ENCODE measurements around the gene HSD17B2.

Gene HSD17B2

GRCh38 chr16:82024883-82025282 is 10.2 kb upstream of the HSD17B2 start:
- Histone ChIP-seq H3K27ac (ENCODE audit: low read depth, low read length) (no peak overlapping the region), H3K4me1 (ENCODE audit: control insufficient read depth, insufficient read depth, low read length) (no peaks in the 10 kb centered on the region), H3K4me3 (ENCODE audit: low read length) (no peak overlapping the region), H3K36me3 (ENCODE audit: control insufficient read depth, insufficient read depth, low read length) (no peaks in the 10 kb centered on the region), H3K27me3 (ENCODE audit: control insufficient read depth, insufficient read depth, low read length) (no peaks in the 10 kb centered on the region), H3K9ac (ENCODE audit: low read length) (no peak overlapping the region)

GRCh38 chr16:82027629-82028064 is 7.4 kb upstream of the HSD17B2 start:
- H3K36me3 ChIP-seq (ENCODE audit: control insufficient read depth, insufficient read depth, low read length) = no peaks in the 10 kb centered on the region
- no peak overlapping the region for H3K4me3 ChIP-seq (ENCODE audit: low read length)
- H3K27me3 ChIP-seq (ENCODE audit: control insufficient read depth, insufficient read depth, low read length) = no peaks in the 10 kb centered on the region
- no peak overlapping the region for H3K9ac ChIP-seq (ENCODE audit: low read length)
- no peak overlapping the region for H3K27ac ChIP-seq (ENCODE audit: low read depth, low read length)
- no peaks in the 10 kb centered on the region for H3K4me1 ChIP-seq (ENCODE audit: control insufficient read depth, insufficient read depth, low read length)

GRCh38 chr16:82031116-82032084 is 3.7 kb upstream of the HSD17B2 start:
- H3K4me3 ChIP-seq (ENCODE audit: low read length) = no peak overlapping the region
- no peaks in the 10 kb centered on the region for H3K36me3 ChIP-seq (ENCODE audit: control insufficient read depth, insufficient read depth, low read length)
- no peak overlapping the region for H3K27ac ChIP-seq (ENCODE audit: low read depth, low read length)
- no peak overlapping the region for H3K9ac ChIP-seq (ENCODE audit: low read length)
- H3K4me1 ChIP-seq (ENCODE audit: control insufficient read depth, insufficient read depth, low read length) = no peaks in the 10 kb centered on the region
- no peaks in the 10 kb centered on the region for H3K27me3 ChIP-seq (ENCODE audit: control insufficient read depth, insufficient read depth, low read length)

- Histone ChIP-seq H3K27me3 (ENCODE audit: control insufficient read depth, insufficient read depth, low read length) (no peaks in the 10 kb centered on the region), H3K4me1 (ENCODE audit: control insufficient read depth, insufficient read depth, low read length) (no peaks in the 10 kb centered on the region), H3K4me3 (ENCODE audit: low read length) (no peak overlapping the region), H3K27ac (ENCODE audit: low read depth, low read length) (no peak overlapping the region), H3K36me3 (ENCODE audit: control insufficient read depth, insufficient read depth, low read length) (no peaks in the 10 kb centered on the region), H3K9ac (ENCODE audit: low read length) (no peak overlapping the region)
These were observed 2.0 kb upstream of the HSD17B2 start for GRCh38 chr16:82033006-82033405.

GRCh38 chr16:82033683-82034300 is 1.3 kb upstream of the HSD17B2 start:
- H3K36me3 ChIP-seq (ENCODE audit: control insufficient read depth, insufficient read depth, low read length) = no peaks in the 10 kb centered on the region
- no peak overlapping the region for H3K4me3 ChIP-seq (ENCODE audit: low read length)
- H3K27ac ChIP-seq (ENCODE audit: low read depth, low read length) = no peak overlapping the region
- no peaks in the 10 kb centered on the region for H3K4me1 ChIP-seq (ENCODE audit: control insufficient read depth, insufficient read depth, low read length)
- H3K27me3 ChIP-seq (ENCODE audit: control insufficient read depth, insufficient read depth, low read length) = no peaks in the 10 kb centered on the region
- H3K9ac ChIP-seq (ENCODE audit: low read length) = no peak overlapping the region

GRCh38 chr16:82037251-82037650 is 2.2 kb downstream of the HSD17B2 start:
- Histone ChIP-seq H3K27me3 (ENCODE audit: control insufficient read depth, insufficient read depth, low read length) (no peaks in the 10 kb centered on the region), H3K36me3 (ENCODE audit: control insufficient read depth, insufficient read depth, low read length) (no peaks in the 10 kb centered on the region), H3K4me1 (ENCODE audit: control insufficient read depth, insufficient read depth, low read length) (no peaks in the 10 kb centered on the region), H3K9ac (ENCODE audit: low read length) (no peak overlapping the region), H3K4me3 (ENCODE audit: low read length) (no peak overlapping the region), H3K27ac (ENCODE audit: low read depth, low read length) (no peak overlapping the region)

- H3K27me3 ChIP-seq (ENCODE audit: control insufficient read depth, insufficient read depth, low read length) = no peaks in the 10 kb centered on the region
- H3K4me3 ChIP-seq (ENCODE audit: low read length) = no peak overlapping the region
- no peaks in the 10 kb centered on the region for H3K36me3 ChIP-seq (ENCODE audit: control insufficient read depth, insufficient read depth, low read length)
These were observed 2.6 kb downstream of the HSD17B2 start for GRCh38 chr16:82037666-82038065.

GRCh38 chr16:82040296-82040695 is 5.2 kb downstream of the HSD17B2 start:
- no peaks in the 10 kb centered on the region for H3K4me1 ChIP-seq (ENCODE audit: control insufficient read depth, insufficient read depth, low read length)
- no peaks in the 10 kb centered on the region for H3K27me3 ChIP-seq (ENCODE audit: control insufficient read depth, insufficient read depth, low read length)
- H3K27ac ChIP-seq (ENCODE audit: low read depth, low read length) = no peak overlapping the region
- no peaks in the 10 kb centered on the region for H3K36me3 ChIP-seq (ENCODE audit: control insufficient read depth, insufficient read depth, low read length)
- no peak overlapping the region for H3K4me3 ChIP-seq (ENCODE audit: low read length)
- no peak overlapping the region for H3K9ac ChIP-seq (ENCODE audit: low read length)

More at GRCh38 chr16:82037666-82038065, 2.6 kb downstream of the HSD17B2 start:
- Histone ChIP-seq H3K4me1 (ENCODE audit: control insufficient read depth, insufficient read depth, low read length) (no peaks in the 10 kb centered on the region), H3K27ac (ENCODE audit: low read depth, low read length) (no peak overlapping the region), H3K9ac (ENCODE audit: low read length) (no peak overlapping the region)

GRCh38 chr16:82041542-82041941 is 6.5 kb downstream of the HSD17B2 start:
- Histone ChIP-seq H3K27ac (ENCODE audit: low read depth, low read length) (no peak overlapping the region), H3K9ac (ENCODE audit: low read length) (no peak overlapping the region), H3K27me3 (ENCODE audit: control insufficient read depth, insufficient read depth, low read length) (no peaks in the 10 kb centered on the region), H3K36me3 (ENCODE audit: control insufficient read depth, insufficient read depth, low read length) (no peaks in the 10 kb centered on the region), H3K4me1 (ENCODE audit: control insufficient read depth, insufficient read depth, low read length) (no peaks in the 10 kb centered on the region), H3K4me3 (ENCODE audit: low read length) (no peak overlapping the region)

GRCh38 chr16:82042144-82042543 is 7.1 kb downstream of the HSD17B2 start:
- no peaks in the 10 kb centered on the region for H3K27me3 ChIP-seq (ENCODE audit: control insufficient read depth, insufficient read depth, low read length)
- no peak overlapping the region for H3K27ac ChIP-seq (ENCODE audit: low read depth, low read length)
- H3K4me1 ChIP-seq (ENCODE audit: control insufficient read depth, insufficient read depth, low read length) = no peaks in the 10 kb centered on the region
- no peaks in the 10 kb centered on the region for H3K36me3 ChIP-seq (ENCODE audit: control insufficient read depth, insufficient read depth, low read length)
- no peak overlapping the region for H3K9ac ChIP-seq (ENCODE audit: low read length)
- no peak overlapping the region for H3K4me3 ChIP-seq (ENCODE audit: low read length)

GRCh38 chr16:82042846-82043245 is 7.8 kb downstream of the HSD17B2 start:
- Histone ChIP-seq H3K27ac (ENCODE audit: low read depth, low read length) (no peak overlapping the region), H3K27me3 (ENCODE audit: control insufficient read depth, insufficient read depth, low read length) (no peaks in the 10 kb centered on the region), H3K4me1 (ENCODE audit: control insufficient read depth, insufficient read depth, low read length) (no peaks in the 10 kb centered on the region), H3K9ac (ENCODE audit: low read length) (no peak overlapping the region), H3K4me3 (ENCODE audit: low read length) (no peak overlapping the region), H3K36me3 (ENCODE audit: control insufficient read depth, insufficient read depth, low read length) (no peaks in the 10 kb centered on the region)

GRCh38 chr16:82043680-82044584 is 8.9 kb downstream of the HSD17B2 start:
- Histone ChIP-seq H3K27ac (ENCODE audit: low read depth, low read length) (no peak overlapping the region), H3K27me3 (ENCODE audit: control insufficient read depth, insufficient read depth, low read length) (no peaks in the 10 kb centered on the region)

More at GRCh38 chr16:82043680-82044584, 8.9 kb downstream of the HSD17B2 start:
- H3K9ac ChIP-seq (ENCODE audit: low read length) = no peak overlapping the region
- H3K36me3 ChIP-seq (ENCODE audit: control insufficient read depth, insufficient read depth, low read length) = no peaks in the 10 kb centered on the region
- H3K4me3 ChIP-seq (ENCODE audit: low read length) = no peak overlapping the region
- H3K4me1 ChIP-seq (ENCODE audit: control insufficient read depth, insufficient read depth, low read length) = no peaks in the 10 kb centered on the region

Data from rectal smooth muscle tissue (tissue), 1 donor.